ENCODE measurements around the gene MSRB3. TPM values are rescaled to one million over a fixed set of nuclear protein-coding genes. Genes with fewer than 3 reads are reported as not detected.

Gene MSRB3
- total RNA-seq, 2 donors from 2014 or later: not detected

GRCh38 chr12:65326616-65327015 is 48.1 kb downstream of the MSRB3 start:
- no peak overlapping the region for H3K27ac Mint-ChIP-seq
- peaks cover 14% of the 10 kb centered on the region for H3K27me3 Mint-ChIP-seq
- no peak for ATAC-seq (replicated peaks)
- no peaks in the 10 kb centered on the region for H3K9me3 Mint-ChIP-seq
- H3K4me1 Mint-ChIP-seq: no peaks in the 10 kb centered on the region
- H3K36me3 Mint-ChIP-seq (ENCODE audit: low read depth): no peaks in the 10 kb centered on the region
- H3K4me3 Mint-ChIP-seq: no peak overlapping the region

GRCh38 chr12:65327207-65328076 is 49.0 kb downstream of the MSRB3 start:
- ATAC-seq (replicated peaks): no peak
- peaks cover 18% of the 10 kb centered on the region for H3K27me3 Mint-ChIP-seq
- H3K9me3 Mint-ChIP-seq: no peaks in the 10 kb centered on the region
- H3K36me3 Mint-ChIP-seq (ENCODE audit: low read depth): no peaks in the 10 kb centered on the region
- H3K4me1 Mint-ChIP-seq: no peaks in the 10 kb centered on the region
- no peak overlapping the region for H3K27ac Mint-ChIP-seq
- no peak overlapping the region for H3K4me3 Mint-ChIP-seq

DNA sequence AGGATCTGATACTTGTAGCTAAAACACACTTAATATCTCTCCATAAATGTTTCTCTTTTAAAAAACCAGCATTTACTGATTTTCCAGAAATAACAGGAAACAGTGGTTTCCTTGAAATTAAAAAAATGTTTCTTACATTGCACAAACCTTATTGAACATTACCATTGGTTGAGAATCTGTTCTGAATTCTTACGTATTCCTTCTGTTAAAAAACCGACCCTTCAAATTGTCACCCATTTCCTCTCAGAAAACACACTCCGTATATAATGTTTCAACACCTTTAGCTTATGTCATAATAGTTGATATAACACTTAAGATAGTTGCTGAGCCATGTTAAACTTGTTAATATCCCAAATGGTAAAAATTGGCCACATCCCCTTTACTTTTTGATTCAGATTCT is 51.2 kb downstream of the MSRB3 start:
- no peaks in the 10 kb centered on the region for H3K9me3 Mint-ChIP-seq
- H3K4me1 Mint-ChIP-seq: no peaks in the 10 kb centered on the region
- H3K36me3 Mint-ChIP-seq (ENCODE audit: low read depth): no peaks in the 10 kb centered on the region
- peaks cover 27% of the 10 kb centered on the region for H3K27me3 Mint-ChIP-seq
- no peak overlapping the region for H3K27ac Mint-ChIP-seq
- H3K4me3 Mint-ChIP-seq: no peak overlapping the region
- ATAC-seq (replicated peaks): no peak

DNA sequence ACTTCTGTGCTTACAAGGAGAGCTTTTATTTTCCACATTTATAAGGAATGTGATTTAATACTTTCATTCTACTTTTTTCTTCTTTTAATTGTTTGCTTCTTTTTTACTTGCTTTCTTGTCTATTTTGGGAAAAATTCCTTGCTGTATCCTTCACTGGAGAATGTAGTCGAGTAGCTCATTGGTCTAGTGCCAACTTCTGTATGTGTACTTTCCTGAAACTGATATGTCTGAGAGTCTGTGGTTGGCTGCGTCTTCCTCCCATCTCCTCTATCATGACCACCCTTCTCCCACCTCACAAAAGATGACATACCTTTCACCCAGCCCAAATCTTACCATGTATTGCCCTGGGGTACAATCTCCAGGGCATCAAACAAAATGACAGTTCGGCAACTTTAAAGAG is 51.8 kb downstream of the MSRB3 start:
- H3K4me3 Mint-ChIP-seq: no peak overlapping the region
- no peaks in the 10 kb centered on the region for H3K36me3 Mint-ChIP-seq (ENCODE audit: low read depth)
- ATAC-seq (replicated peaks): no peak
- no peak overlapping the region for H3K27ac Mint-ChIP-seq
- H3K4me1 Mint-ChIP-seq: no peaks in the 10 kb centered on the region
- peaks cover 30% of the 10 kb centered on the region for H3K27me3 Mint-ChIP-seq
- H3K9me3 Mint-ChIP-seq: no peaks in the 10 kb centered on the region

DNA sequence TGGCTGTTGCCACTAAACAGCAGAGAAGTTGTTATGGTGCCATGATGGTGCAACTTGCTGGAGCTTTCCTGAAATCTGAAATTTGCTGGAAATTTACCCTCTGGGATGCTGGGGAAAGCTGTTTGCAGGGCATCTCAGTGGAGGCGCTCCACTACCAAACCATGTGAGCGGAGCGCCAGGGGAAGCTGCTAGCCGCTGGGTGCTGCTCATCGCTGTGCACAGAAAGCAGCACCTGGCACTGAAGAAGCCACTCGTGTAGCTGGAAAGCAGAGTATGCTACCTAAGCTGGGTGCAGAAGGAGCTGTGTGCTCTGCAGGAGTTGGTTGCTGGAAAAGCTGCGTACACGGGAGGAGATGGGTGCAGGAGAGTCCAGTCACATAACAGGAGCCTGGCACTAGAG is 53.0 kb downstream of the MSRB3 start:
- Mint-ChIP-seq H3K4me3 (no peak overlapping the region), H3K4me1 (no peaks in the 10 kb centered on the region), H3K9me3 (no peaks in the 10 kb centered on the region), H3K27ac (no peak overlapping the region), H3K27me3 (peaks cover 33% of the 10 kb centered on the region), H3K36me3 (ENCODE audit: low read depth) (no peaks in the 10 kb centered on the region)
- ATAC-seq (replicated peaks): no peak

GRCh38 chr12:65333649-65334048 is 55.2 kb downstream of the MSRB3 start:
- Mint-ChIP-seq H3K27ac (no peak overlapping the region), H3K27me3 (peaks cover 37% of the 10 kb centered on the region), H3K9me3 (no peaks in the 10 kb centered on the region), H3K4me3 (no peak overlapping the region), H3K36me3 (ENCODE audit: low read depth) (no peaks in the 10 kb centered on the region), H3K4me1 (no peaks in the 10 kb centered on the region)
- no peak for ATAC-seq (replicated peaks)

GRCh38 chr12:65334521-65334920 is 56.0 kb downstream of the MSRB3 start:
- Mint-ChIP-seq H3K9me3 (no peaks in the 10 kb centered on the region), H3K4me3 (no peak overlapping the region), H3K36me3 (ENCODE audit: low read depth) (no peaks in the 10 kb centered on the region), H3K27ac (no peak overlapping the region), H3K27me3 (peaks cover 37% of the 10 kb centered on the region), H3K4me1 (no peaks in the 10 kb centered on the region)
- no peak for ATAC-seq (replicated peaks)

GRCh38 chr12:65335021-65335714 is 56.7 kb downstream of the MSRB3 start:
- peaks cover 37% of the 10 kb centered on the region for H3K27me3 Mint-ChIP-seq
- no peak for ATAC-seq (replicated peaks)
- no peak overlapping the region for H3K4me3 Mint-ChIP-seq
- no peak overlapping the region for H3K27ac Mint-ChIP-seq
- no peaks in the 10 kb centered on the region for H3K4me1 Mint-ChIP-seq
- no peaks in the 10 kb centered on the region for H3K9me3 Mint-ChIP-seq
- no peaks in the 10 kb centered on the region for H3K36me3 Mint-ChIP-seq (ENCODE audit: low read depth)

- H3K4me3 Mint-ChIP-seq: no peak overlapping the region
- H3K9me3 Mint-ChIP-seq: no peaks in the 10 kb centered on the region
- no peak overlapping the region for H3K27ac Mint-ChIP-seq
- H3K36me3 Mint-ChIP-seq (ENCODE audit: low read depth): no peaks in the 10 kb centered on the region
- H3K27me3 Mint-ChIP-seq: peaks cover 34% of the 10 kb centered on the region
- no peak for ATAC-seq (replicated peaks)
- no peaks in the 10 kb centered on the region for H3K4me1 Mint-ChIP-seq
Observed at GRCh38 chr12:65335981-65336380, 57.5 kb downstream of the MSRB3 start.

DNA sequence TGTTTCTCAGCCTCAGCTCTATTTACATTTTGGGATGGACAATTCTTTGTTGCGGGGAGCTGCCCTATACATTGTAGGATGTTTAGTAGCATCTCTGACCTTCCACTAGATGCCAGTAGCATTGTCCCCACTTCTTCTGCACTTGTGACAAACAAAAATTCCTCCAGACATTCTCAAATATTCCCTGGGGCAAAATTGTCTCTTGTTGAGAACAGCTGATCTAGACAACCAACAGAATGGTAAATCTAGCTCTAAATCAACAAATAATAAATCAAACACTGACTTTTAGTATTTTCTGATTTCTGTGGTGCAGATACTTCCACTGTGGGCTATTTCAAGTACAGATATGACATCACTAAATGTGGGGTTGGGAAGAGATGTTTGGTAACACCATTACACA is 60.7 kb downstream of the MSRB3 start:
- H3K36me3 Mint-ChIP-seq (ENCODE audit: low read depth): no peaks in the 10 kb centered on the region
- H3K4me3 Mint-ChIP-seq: no peak overlapping the region
- ATAC-seq (replicated peaks): no peak
- peaks cover 14% of the 10 kb centered on the region for H3K27me3 Mint-ChIP-seq
- H3K9me3 Mint-ChIP-seq: no peaks in the 10 kb centered on the region
- no peak overlapping the region for H3K27ac Mint-ChIP-seq
- H3K4me1 Mint-ChIP-seq: no peaks in the 10 kb centered on the region

GRCh38 chr12:65343230-65343629 is 64.7 kb downstream of the MSRB3 start:
- H3K27ac Mint-ChIP-seq: no peak overlapping the region
- no peak overlapping the region for H3K4me3 Mint-ChIP-seq
- no peaks in the 10 kb centered on the region for H3K4me1 Mint-ChIP-seq
- ATAC-seq (replicated peaks): no peak
- no peaks in the 10 kb centered on the region for H3K9me3 Mint-ChIP-seq
- no peaks in the 10 kb centered on the region for H3K36me3 Mint-ChIP-seq (ENCODE audit: low read depth)
- peaks cover 2% of the 10 kb centered on the region for H3K27me3 Mint-ChIP-seq

DNA sequence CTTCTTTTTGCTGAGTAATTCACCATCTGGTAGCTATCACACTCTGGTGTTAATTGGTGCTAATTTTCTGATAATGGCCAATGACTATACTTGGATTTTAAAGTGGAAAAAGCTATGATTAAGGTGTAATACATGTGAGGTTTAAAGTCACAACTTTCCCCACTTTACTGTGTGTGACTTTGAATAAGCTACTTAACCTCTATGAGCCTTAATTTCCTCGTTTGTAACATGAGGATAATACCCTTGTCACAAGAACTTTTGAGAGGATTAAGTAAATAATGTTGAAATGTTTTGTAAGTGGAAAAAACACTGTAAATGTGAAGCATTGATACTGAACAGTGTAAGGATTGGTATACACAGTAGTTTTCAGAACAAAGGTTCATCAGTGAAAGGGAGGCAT is 65.3 kb downstream of the MSRB3 start:
- Mint-ChIP-seq H3K27ac (no peak overlapping the region), H3K9me3 (no peaks in the 10 kb centered on the region), H3K4me1 (no peaks in the 10 kb centered on the region), H3K27me3 (no peaks in the 10 kb centered on the region), H3K36me3 (ENCODE audit: low read depth) (no peaks in the 10 kb centered on the region), H3K4me3 (no peak overlapping the region)
- no peak for ATAC-seq (replicated peaks)

DNA sequence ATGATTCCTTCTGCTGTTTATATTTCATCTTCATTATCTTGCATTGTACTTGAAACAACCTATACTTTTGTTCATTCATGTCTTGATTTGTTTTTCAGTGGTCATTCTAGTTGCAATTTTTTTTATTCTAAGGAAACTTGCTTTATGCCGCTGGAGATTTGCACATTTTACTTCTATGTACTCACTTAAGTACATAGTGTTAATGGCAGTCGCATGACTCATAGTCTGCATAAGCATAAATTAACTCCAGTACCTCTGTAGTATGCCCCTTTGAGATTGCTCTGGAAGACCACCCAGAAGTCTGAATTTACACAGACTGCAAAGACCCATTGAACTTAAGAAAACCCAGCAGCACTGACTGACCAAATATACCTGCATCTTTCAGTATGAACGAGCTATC is 77.0 kb downstream of the MSRB3 start:
- H3K36me3 Mint-ChIP-seq (ENCODE audit: low read depth): no peaks in the 10 kb centered on the region
- H3K27me3 Mint-ChIP-seq: peaks cover 3% of the 10 kb centered on the region
- no peak overlapping the region for H3K27ac Mint-ChIP-seq
- H3K9me3 Mint-ChIP-seq: no peaks in the 10 kb centered on the region
- no peaks in the 10 kb centered on the region for H3K4me1 Mint-ChIP-seq
- H3K4me3 Mint-ChIP-seq: no peak overlapping the region
- ATAC-seq (replicated peaks): no peak

DNA sequence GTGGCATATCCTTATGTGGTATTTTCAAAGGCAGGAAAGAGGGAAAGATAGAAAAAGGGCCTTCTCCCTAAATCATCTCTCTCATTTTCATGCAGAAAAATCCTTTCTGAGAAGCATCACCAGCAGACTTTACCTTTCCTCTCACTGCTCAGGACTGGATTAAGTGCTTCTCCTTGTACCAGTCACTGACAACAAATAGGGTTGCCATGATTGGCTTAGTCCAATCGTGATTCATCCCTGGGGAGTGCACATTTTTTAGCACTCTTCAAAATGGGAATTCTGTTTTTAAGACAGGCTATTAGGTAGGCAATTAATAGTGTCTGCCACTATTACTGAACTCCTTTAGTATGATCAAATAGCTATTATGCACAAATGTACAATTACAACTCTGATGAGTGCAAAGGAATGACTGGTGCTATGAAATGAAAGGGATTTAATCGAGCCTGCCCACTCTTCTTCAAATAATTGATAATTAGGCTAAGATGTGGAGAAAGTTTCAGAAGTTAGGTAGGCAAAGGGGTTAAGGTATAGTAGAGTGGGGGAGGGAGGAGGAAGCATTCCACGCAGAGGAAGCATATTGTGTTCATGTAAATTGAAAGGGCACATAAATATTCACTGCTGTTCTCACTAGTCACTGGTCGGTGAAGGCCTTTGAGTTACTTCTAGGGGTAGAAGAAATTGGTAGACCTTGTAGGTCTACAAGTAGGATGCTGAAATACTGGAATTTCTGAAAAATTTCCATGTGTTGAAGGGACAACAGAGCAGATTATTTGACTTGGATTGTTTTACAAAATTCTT is 84.0 kb downstream of the MSRB3 start:
- Mint-ChIP-seq H3K36me3 (ENCODE audit: low read depth) (no peaks in the 10 kb centered on the region), H3K27ac (no peak overlapping the region), H3K9me3 (no peaks in the 10 kb centered on the region), H3K27me3 (peaks cover 3% of the 10 kb centered on the region), H3K4me1 (no peaks in the 10 kb centered on the region), H3K4me3 (no peak overlapping the region)
- ATAC-seq (replicated peaks): no peak
